Naive thymus-derived CD4-positive, alpha-beta T cell (primary cell): ENCODE results near the gene SEC14L1. TPM values are rescaled to one million over a fixed set of nuclear protein-coding genes. Genes with fewer than 3 reads are reported as not detected.
A peak's percentile ranks its signal among the peaks of the same experiment; 100 is the strongest.

Source experiments
- ATAC-seq: fragments of 150-1000 bp; cut with Tn5 transposase; 2 replicates; pipeline ENCODE4 v1.10.0; 2021; ENCODE audit warnings: mild to moderate bottlenecking, moderate library complexity
- CTCF ChIA-PET: fragments of 350-600 bp; sonication (Branson Sonifier 250); formaldehyde crosslinking; loops from one replicate; lab custom pipeline; 2021; ENCODE audit warnings: antibody characterized with exemption; lab: Charles Lee
- POLR2A ChIA-PET: fragments of 350-600 bp; sonication (Branson Sonifier 250); formaldehyde crosslinking; loops from one replicate; lab custom pipeline; 2021; ENCODE audit warnings: antibody characterized with exemption, inconsistent platforms; lab: Charles Lee
- DNase-seq, 9 donors: peaks; one replicate each; pipeline versions ENCODE4 v3.0.0 to v3.0.0-alpha.2; 2020 to 2022; ENCODE audit warnings: mixed read lengths in 1 of 9
- H3K27ac ChIP-seq: one replicate; pipeline ENCODE4 v1.7.0; 2013; ENCODE audit warnings: mild to moderate bottlenecking, low read depth, low read length, moderate library complexity
- H3K27me3 ChIP-seq, 2 donors: one replicate each; pipeline ENCODE4 v1.7.0; 2013; ENCODE audit warnings: low read length in 2 of 2, mild to moderate bottlenecking in 2 of 2, moderate library complexity in 2 of 2; ENCODE audit not compliant: control insufficient read depth in 2 of 2, insufficient read depth in 2 of 2
- H3K36me3 ChIP-seq, 3 experiments: 1 replicate in 2 of 3; 2 replicates in 1 of 3; pipeline ENCODE4 v1.7.0; 2013; ENCODE audit warnings: low read length in 3 of 3, mild to moderate bottlenecking in 3 of 3, moderate library complexity in 1 of 3; ENCODE audit not compliant: insufficient read depth in 3 of 3, control insufficient read depth in 2 of 3
- H3K4me1 ChIP-seq, 2 donors: one replicate each; pipeline ENCODE4 v1.7.0; 2013; ENCODE audit warnings: low read length in 2 of 2, mild to moderate bottlenecking in 2 of 2, moderate library complexity in 1 of 2; ENCODE audit not compliant: control insufficient read depth in 2 of 2, insufficient read depth in 2 of 2
- H3K4me3 ChIP-seq: 2 replicates; pipeline ENCODE4 v1.7.0; 2013; ENCODE audit warnings: mild to moderate bottlenecking, low read length
- H3K9me3 ChIP-seq, 3 experiments: 1 replicate in 2 of 3; 2 replicates in 1 of 3; pipeline ENCODE4 v1.7.0; 2013; ENCODE audit warnings: low read length in 3 of 3; ENCODE audit not compliant: control insufficient read depth in 2 of 3
- H3K27ac Mint-ChIP-seq, 9 donors: one replicate each; pipeline ENCODE4 v1.8.0; 2020 to 2022; ENCODE audit warnings: mixed read lengths in 9 of 9, mild to moderate bottlenecking in 8 of 9, moderate library complexity in 5 of 9, inconsistent platforms in 2 of 9
- H3K27me3 Mint-ChIP-seq, 5 donors: one replicate each; pipeline ENCODE4 v1.8.0; 2021 to 2022; ENCODE audit warnings: mixed read lengths in 5 of 5, mild to moderate bottlenecking in 1 of 5
- H3K36me3 Mint-ChIP-seq, 5 donors: one replicate each; pipeline ENCODE4 v1.8.0; 2020 to 2022; ENCODE audit warnings: mixed read lengths in 5 of 5, mild to moderate bottlenecking in 3 of 5, inconsistent platforms in 1 of 5
- H3K4me1 Mint-ChIP-seq, 7 donors: one replicate each; pipeline ENCODE4 v1.8.0; 2020 to 2022; ENCODE audit warnings: mixed read lengths in 7 of 7, mild to moderate bottlenecking in 3 of 7, inconsistent platforms in 1 of 7
- H3K4me3 Mint-ChIP-seq, 10 donors: one replicate each; pipeline ENCODE4 v1.8.0; 2020 to 2022; ENCODE audit warnings: mild to moderate bottlenecking in 10 of 10, mixed read lengths in 10 of 10, moderate library complexity in 6 of 10, inconsistent platforms in 2 of 10
- H3K9me3 Mint-ChIP-seq, 11 donors: one replicate each; pipeline ENCODE4 v1.8.0; 2020 to 2022; ENCODE audit warnings: mixed read lengths in 11 of 11, mild to moderate bottlenecking in 4 of 11, inconsistent platforms in 1 of 11, moderate library complexity in 1 of 11
- intact Hi-C, 2 donors: fragments of 100-400 bp; cut with micrococcal nuclease; formaldehyde crosslinking; loops; one replicate each; pipeline ENCODE4 v1.15.1; 2023
- polyA plus RNA-seq, 2 donors: library from polyadenylated mRNA; unstranded; fragments of 300-500 nt; fragmentation: Illumina TruSeq; gene quantifications; one replicate each; pipeline ENCODE4 v1.2.3, GENCODE V29; 2021
- total RNA-seq, 6 experiments: library from RNA in 5 of 6; stranded (reverse) in 5 of 6; gene quantifications; 1 replicate in 5 of 6; 2 replicates in 1 of 6; pipeline ENCODE4 v1.2.3 and lab custom pipeline; 2021 to 2026

The SEC14L1 gene
- total and polyA plus RNA-seq, 7 experiments from 2014 or later, result 7.0 to 103 (median 28.7) TPM

DNA sequence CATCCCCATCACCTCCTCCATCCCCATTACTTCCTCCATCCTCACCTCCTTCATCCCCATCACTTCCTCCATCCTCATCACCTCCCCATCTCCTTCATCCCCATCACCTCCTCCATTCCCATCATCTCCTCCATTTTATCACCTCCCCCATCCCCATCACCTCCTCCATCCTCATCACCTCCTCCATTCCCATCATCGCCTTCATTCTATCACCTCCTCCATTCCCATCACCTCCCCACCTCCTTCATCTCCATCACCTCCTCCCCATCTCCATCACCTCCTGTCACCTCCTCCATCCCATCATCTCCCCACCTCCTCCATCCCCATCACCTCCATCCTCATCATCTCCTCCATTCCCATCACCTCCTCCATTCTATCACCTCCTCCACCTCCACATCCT is 116.4 kb downstream of the SEC14L1 start:
- Mint-ChIP-seq H3K4me3 (no peak overlapping the region), H3K27me3 (peaks cover 0 to 9% (median 0%) of the 10 kb centered on the region in 5 donors), H3K9me3 (no peaks in the 10 kb centered on the region), H3K4me1 (peaks cover 0 to 5% (median 0%) of the 10 kb centered on the region in 7 donors), H3K36me3 (no peaks in the 10 kb centered on the region), H3K27ac (no peak overlapping the region)
- Histone ChIP-seq H3K4me3 (no peak overlapping the region), H3K36me3 (no peaks in the 10 kb centered on the region), H3K4me1 (no peaks in the 10 kb centered on the region), H3K9me3 (no peaks in the 10 kb centered on the region), H3K27ac (no peak overlapping the region), H3K27me3 (no peaks in the 10 kb centered on the region)
- ATAC-seq (no peak), DNase-seq (no peak)
- CTCF ChIA-PET, result no interaction called here
- POLR2A ChIA-PET, result no interaction called here
- intact Hi-C loops, result no loop called here

DNA sequence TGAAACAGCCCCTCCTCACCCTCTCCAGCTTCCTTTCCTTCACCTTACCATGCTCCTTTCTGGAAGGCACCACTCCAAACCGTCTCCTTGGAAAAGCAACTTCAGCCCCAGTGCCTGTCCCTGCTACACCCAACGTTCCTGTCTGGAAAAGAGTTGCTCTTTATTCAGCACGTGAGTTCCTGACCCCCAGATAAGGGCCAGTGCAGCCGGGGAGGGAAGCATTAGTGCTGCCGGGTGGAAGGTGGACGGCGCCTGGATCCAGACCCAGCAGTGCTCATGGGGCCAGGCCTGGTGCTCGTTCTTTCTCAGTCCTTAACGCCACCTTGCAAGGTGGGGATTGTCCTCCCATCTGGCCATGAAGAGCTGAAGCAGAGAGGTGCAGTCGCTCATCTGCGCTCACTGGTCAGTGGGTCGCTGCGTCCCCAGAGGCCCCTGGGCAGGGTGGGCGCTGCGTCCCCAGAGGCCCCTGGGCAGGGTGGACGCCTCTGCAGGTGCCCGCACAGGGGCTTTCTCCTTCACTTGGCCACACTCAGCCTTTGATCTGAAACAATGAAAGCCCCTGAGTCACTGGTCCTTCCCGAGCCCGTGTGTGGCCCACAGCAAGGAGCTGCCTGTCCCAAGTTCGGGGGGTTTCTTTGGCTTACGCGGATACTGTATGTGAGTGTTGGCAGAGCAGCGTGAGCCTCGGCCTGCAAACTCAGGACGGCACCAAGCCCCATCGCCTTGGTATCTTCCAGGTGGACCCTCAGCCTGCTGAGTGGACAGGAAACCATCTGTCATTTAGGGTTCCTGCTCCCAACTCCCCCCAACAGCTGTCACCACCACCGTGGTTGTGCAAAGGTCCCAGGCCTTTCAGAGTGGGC is 117.1 kb downstream of the SEC14L1 start:
- no peaks in the 10 kb centered on the region for H3K36me3 Mint-ChIP-seq
- H3K27ac ChIP-seq, result no peak overlapping the region
- H3K27me3 Mint-ChIP-seq, result peaks cover 0 to 9% (median 0%) of the 10 kb centered on the region in 5 donors
- intact Hi-C loops, result no loop called here
- no peaks in the 10 kb centered on the region for H3K27me3 ChIP-seq
- H3K4me1 Mint-ChIP-seq, result peaks cover 0 to 5% (median 0%) of the 10 kb centered on the region in 7 donors
- no peaks in the 10 kb centered on the region for H3K4me1 ChIP-seq
- no peak overlapping the region for H3K4me3 ChIP-seq
- H3K27ac Mint-ChIP-seq, result peak overlapping the region in 1 of 9 donors; percentile 30
- H3K36me3 ChIP-seq, result no peaks in the 10 kb centered on the region
- POLR2A ChIA-PET, result no interaction called here
- CTCF ChIA-PET, result no interaction called here
- H3K9me3 Mint-ChIP-seq, result no peaks in the 10 kb centered on the region
- H3K9me3 ChIP-seq, result no peaks in the 10 kb centered on the region
- H3K4me3 Mint-ChIP-seq, result no peak overlapping the region
- DNase-seq (no peak), ATAC-seq (no peak)

- Mint-ChIP-seq H3K9me3 (no peaks in the 10 kb centered on the region), H3K27me3 (peaks cover 0 to 9% (median 0%) of the 10 kb centered on the region in 5 donors), H3K4me3 (no peak overlapping the region), H3K36me3 (no peaks in the 10 kb centered on the region), H3K27ac (peak overlapping the region in 1 of 9 donors; percentile 30), H3K4me1 (peaks cover 0 to 5% (median 0%) of the 10 kb centered on the region in 7 donors)
- intact Hi-C loops, result no loop called here
- ATAC-seq (no peak), DNase-seq (no peak)
- CTCF ChIA-PET, result no interaction called here
- no peaks in the 10 kb centered on the region for H3K4me1 ChIP-seq
- no peaks in the 10 kb centered on the region for H3K27me3 ChIP-seq
- H3K36me3 ChIP-seq, result no peaks in the 10 kb centered on the region
- H3K9me3 ChIP-seq, result no peaks in the 10 kb centered on the region
- POLR2A ChIA-PET, result interaction anchor here (1.0 kb wide), 1 partner anchor 77 kb away, joined by 9 read pairs; no protein-coding TSS in a partner anchor
- H3K4me3 ChIP-seq, result no peak overlapping the region
- H3K27ac ChIP-seq, result no peak overlapping the region
Observed at GRCh38 chr17:77258638-77259037, 117.9 kb downstream of the SEC14L1 start.

DNA sequence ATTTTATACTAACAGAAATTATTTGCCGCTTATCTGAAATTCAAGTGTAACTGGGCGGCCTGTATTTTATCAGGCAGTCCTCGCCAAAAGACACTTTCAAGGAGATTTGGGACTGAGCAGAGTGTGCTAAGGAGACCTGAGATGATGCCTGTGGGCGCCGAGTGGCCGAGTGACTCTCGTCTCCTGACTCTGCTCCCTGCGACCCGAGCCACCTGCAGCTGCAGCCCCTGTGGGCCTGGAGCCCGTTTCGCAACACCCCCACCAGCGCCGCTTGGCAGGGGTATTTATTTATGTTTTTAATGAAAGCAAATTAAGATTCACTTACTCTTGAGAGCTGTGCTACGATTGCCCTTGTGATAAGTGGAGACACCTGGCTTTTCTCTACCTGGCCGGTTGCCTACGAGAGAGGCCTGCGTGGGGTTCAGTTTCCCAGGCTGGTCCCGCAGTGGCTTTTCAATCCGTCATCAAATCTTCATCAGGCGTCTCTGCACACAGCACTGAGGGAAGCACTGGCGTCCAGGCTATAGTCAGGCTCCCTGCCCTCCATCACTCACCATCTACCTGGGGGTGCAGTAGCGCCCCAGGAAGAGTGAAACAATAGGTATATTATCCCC is 124.0 kb downstream of the SEC14L1 start:
- Mint-ChIP-seq H3K36me3 (no peaks in the 10 kb centered on the region), H3K4me1 (peaks cover 0 to 5% (median 0%) of the 10 kb centered on the region in 7 donors), H3K9me3 (no peaks in the 10 kb centered on the region), H3K27ac (no peak overlapping the region), H3K4me3 (no peak overlapping the region), H3K27me3 (peaks cover 0 to under 1% (median 0%) of the 10 kb centered on the region in 5 donors)
- no peaks in the 10 kb centered on the region for H3K27me3 ChIP-seq
- no peaks in the 10 kb centered on the region for H3K4me1 ChIP-seq
- H3K27ac ChIP-seq, result no peak overlapping the region
- DNase-seq (no peak), ATAC-seq (no peak)
- no peaks in the 10 kb centered on the region for H3K9me3 ChIP-seq
- no peaks in the 10 kb centered on the region for H3K36me3 ChIP-seq
- H3K4me3 ChIP-seq, result no peak overlapping the region
- POLR2A ChIA-PET, result no interaction called here
- CTCF ChIA-PET, result no interaction called here
- intact Hi-C loops, result no loop called here

GRCh38 chr17:77266213-77266612 is 125.4 kb downstream of the SEC14L1 start:
- intact Hi-C loops, result no loop called here

More at GRCh38 chr17:77266213-77266612, 125.4 kb downstream of the SEC14L1 start:
- Mint-ChIP-seq H3K9me3 (no peaks in the 10 kb centered on the region), H3K36me3 (no peaks in the 10 kb centered on the region), H3K27me3 (peaks cover 0 to 5% (median 0%) of the 10 kb centered on the region in 5 donors), H3K4me3 (no peak overlapping the region), H3K27ac (no peak overlapping the region), H3K4me1 (peaks cover 0 to 5% (median 0%) of the 10 kb centered on the region in 7 donors)
- Histone ChIP-seq H3K4me3 (no peak overlapping the region), H3K36me3 (no peaks in the 10 kb centered on the region), H3K4me1 (no peaks in the 10 kb centered on the region), H3K9me3 (no peaks in the 10 kb centered on the region), H3K27me3 (no peaks in the 10 kb centered on the region), H3K27ac (no peak overlapping the region)
- ATAC-seq (no peak), DNase-seq (no peak)
- ChIA-PET POLR2A (no interaction called here), CTCF (interaction anchor here (0.6 kb wide), 1 partner anchor 24 kb away, joined by 3 read pairs; no protein-coding TSS in a partner anchor)
